K562 (cell line): ENCODE data around the gene SCAPER. TPM values are rescaled to one million over a fixed set of nuclear protein-coding genes. Genes with fewer than 3 reads are reported as not detected.

ENCODE experiments used
- ATAC-seq: fragments of 200-7000 bp; cut with Tn5 transposase; 3 replicates; pipeline ENCODE4 v1.9.1; 2020; ENCODE audit warnings: moderate library complexity
- BruUV-seq: library from RNA; stranded (reverse); fragments of 400-500 nt; replicated peaks from 2 replicates; lab custom pipeline; 2021; lab: Mats Ljungman, UMichigan
- CTCF ChIA-PET: fragments of 300-600 bp; formaldehyde crosslinking; extraction: SDS; loops from one replicate; lab custom pipeline; 2021; ENCODE audit warnings: low intra/inter-chr PET ratio; lab: Yijun Ruan, JAX
- POLR2A ChIA-PET: fragments of 300-600, 350-650 bp; sonication (Branson Sonifier 250); formaldehyde crosslinking; extraction: SDS; loops from one replicate; lab custom pipeline; 2021; ENCODE audit warnings: antibody characterized with exemption, inconsistent platforms; lab: Yijun Ruan, JAX
- DNase-seq, 4 experiments: peaks; one replicate each; pipeline versions ENCODE4 v3.0.0 to v3.0.0-alpha.2; 2011 to 2018; ENCODE audit warnings: low spot score in 3 of 4, mixed read lengths in 3 of 4; ENCODE audit errors: extremely low read depth in 1 of 4
- FAIRE-seq: peaks from 2 replicates; lab custom pipeline; 2011; peaks lifted over from hg19 to GRCh38; lab: Jason Lieb, UNC
- H2AFZ ChIP-seq: 2 replicates; pipeline ENCODE4 v1.6.0; 2011; ENCODE audit warnings: low read depth, low read length, control low read depth, inconsistent platforms
- H3K27ac ChIP-seq: fragments of 200-600 bp; 3 replicates; pipeline ENCODE4 v1.8.0; 2011; ENCODE audit warnings: low read depth, mild to moderate bottlenecking, control low read depth, inconsistent platforms, low read length, moderate library complexity, mixed read lengths; ENCODE audit errors: extremely low read depth
- H3K27me3 ChIP-seq, 2 experiments: fragments of 300-600 bp in 1 of 2; 2 replicates in 1 of 2; 3 replicates in 1 of 2; pipeline versions ENCODE4 v1.6.0 to v1.8.0; 2011; ENCODE audit warnings: inconsistent platforms in 2 of 2, low read length in 2 of 2, mild to moderate bottlenecking in 1 of 2, mixed read lengths in 1 of 2, moderate library complexity in 1 of 2; ENCODE audit not compliant: control insufficient read depth in 2 of 2, insufficient read depth in 2 of 2
- H3K36me3 ChIP-seq: fragments of 300-600 bp; 3 replicates; pipeline ENCODE4 v1.8.0; 2011; ENCODE audit warnings: mild to moderate bottlenecking, low read length, inconsistent platforms; ENCODE audit not compliant: control insufficient read depth, insufficient read depth
- H3K4me1 ChIP-seq, 2 experiments: fragments of 200-600 bp in 1 of 2; replicated peaks in 1 of 2; 2 replicates in 1 of 2; 3 replicates in 1 of 2; pipeline versions ENCODE4 v1.5.1 to v1.8.0; 2011; ENCODE audit warnings: inconsistent platforms in 2 of 2, low read length in 2 of 2, mild to moderate bottlenecking in 1 of 2, mixed read lengths in 1 of 2, moderate library complexity in 1 of 2; ENCODE audit not compliant: control insufficient read depth in 2 of 2, insufficient read depth in 2 of 2
- H3K4me2 ChIP-seq: 2 replicates; pipeline ENCODE4 v1.6.1; 2011; ENCODE audit warnings: low read length, control low read depth, inconsistent platforms, mixed read lengths; ENCODE audit not compliant: insufficient read depth
- H3K4me3 ChIP-seq: fragments of 200-600 bp; sonication (generic), shearing (Covaris generic); 2 replicates; pipeline ENCODE4 v1.5.1; 2016; ENCODE audit warnings: control low read depth, inconsistent platforms
- H3K79me2 ChIP-seq: fragments of 200-600 bp; 3 replicates; pipeline ENCODE4 v1.8.0; 2011; ENCODE audit warnings: low read length, inconsistent platforms; ENCODE audit not compliant: control insufficient read depth, insufficient read depth
- H3K9ac ChIP-seq, 2 experiments: 2 replicates each; pipeline versions ENCODE4 v1.6.0 to v1.6.1; 2011; ENCODE audit warnings: low read depth in 2 of 2, low read length in 2 of 2, control low read depth in 1 of 2, inconsistent platforms in 1 of 2, mild to moderate bottlenecking in 1 of 2, mixed read lengths in 1 of 2; ENCODE audit not compliant: insufficient read depth in 1 of 2
- H3K9me1 ChIP-seq: one replicate; pipeline ENCODE4 v1.6.0; 2011; ENCODE audit warnings: inconsistent platforms, mild to moderate bottlenecking, low read length, moderate library complexity; ENCODE audit not compliant: control insufficient read depth, insufficient read depth
- H3K9me3 ChIP-seq: replicated peaks from 2 replicates; pipeline ENCODE4 v1.5.1; 2011; ENCODE audit warnings: low read depth, low read length, inconsistent platforms; ENCODE audit not compliant: control insufficient read depth, insufficient read depth
- H4K20me1 ChIP-seq: replicated peaks from 2 replicates; pipeline ENCODE4 v1.6.1; 2011; ENCODE audit warnings: low read length, inconsistent platforms, mixed read lengths; ENCODE audit not compliant: control insufficient read depth, insufficient read depth
- ARHGAP35 ChIP-seq: fragments of 450-650 bp; IDR thresholded peaks from 2 replicates; pipeline ENCODE4 v1.6.1; 2018; ENCODE audit not compliant: partially characterized antibody
- CHD2 ChIP-seq: IDR thresholded peaks from 2 replicates; pipeline ENCODE4 v1.6.1; 2011; ENCODE audit warnings: low read depth, low read length
- GABPB2 ChIP-seq: fragments of 250-450 bp; sonication (Bioruptor Pico); conservative IDR thresholded peaks from 2 replicates; pipeline ENCODE4 v1.5.1; 2021; ENCODE audit warnings: mild to moderate bottlenecking
- POU5F1 ChIP-seq: fragments of 150-350 bp; IDR thresholded peaks from 2 replicates; pipeline ENCODE4 v1.6.1; 2014; ENCODE audit warnings: borderline replicate concordance, low read length, low read depth, mild to moderate bottlenecking; ENCODE audit not compliant: partially characterized antibody
- RFX5 ChIP-seq: IDR thresholded peaks from 2 replicates; pipeline ENCODE4 v1.6.1; 2011; ENCODE audit warnings: low read depth, mild to moderate bottlenecking, improper control_type of control experiment, low read length
- SMAD4 ChIP-seq: fragments of 250-450 bp; sonication (Bioruptor Pico); conservative IDR thresholded peaks from 2 replicates; pipeline ENCODE4 v1.8.0; 2021; ENCODE audit warnings: inconsistent platforms, mild to moderate bottlenecking, moderate library complexity
- SREBF2 ChIP-seq: sonication (generic); formaldehyde crosslinking; IDR thresholded peaks from 2 replicates; pipeline ENCODE4 v1.4.0; 2020; ENCODE audit warnings: mild to moderate bottlenecking, missing genetic modification reagents
- SRF ChIP-seq, 2 experiments: fragments of 250-450, 450-650 bp in 1 of 2; sonication (Bioruptor Pico) in 1 of 2; sonication (generic) in 1 of 2; formaldehyde crosslinking; IDR thresholded peaks; 2 replicates each; pipeline versions ENCODE4 v1.5.0 to v1.5.1; 2020 to 2022; ENCODE audit warnings: mild to moderate bottlenecking in 1 of 2, missing genetic modification reagents in 1 of 2
- ZBTB17 ChIP-seq: fragments of 450-650 bp; formaldehyde crosslinking; IDR thresholded peaks from 2 replicates; pipeline ENCODE4 v1.4.0; 2020; ENCODE audit warnings: mild to moderate bottlenecking
- ZNF274 ChIP-seq: IDR thresholded peaks from 2 replicates; pipeline ENCODE4 v1.6.1; 2011; ENCODE audit warnings: low read depth, mild to moderate bottlenecking, low read length, moderate library complexity, borderline replicate concordance
- ZNF561 ChIP-seq: fragments of 450-650 bp; formaldehyde crosslinking; conservative IDR thresholded peaks from 2 replicates; pipeline ENCODE4 v1.4.0; 2020; ENCODE audit warnings: mild to moderate bottlenecking, moderate library complexity
- ZNF717 ChIP-seq: fragments of 250-450 bp; sonication (Bioruptor Pico); IDR thresholded peaks from 2 replicates; pipeline ENCODE4 v1.5.0; 2021
- WGBS: fragments of 100-300 bp; shearing (Covaris generic); methylation state at CpG from one replicate; pipeline ENCODE4 v1.1.6; 2016; ENCODE audit warnings: low coverage, mixed read lengths; ENCODE audit not compliant: insufficient coverage; ENCODE audit errors: missing lambda C conversion rate; 5-methylcytosine and 5-hydroxymethylcytosine counted together
- in situ Hi-C: fragments of 300-500 bp; cut with MboI; formaldehyde crosslinking; loops from 4 replicates; pipeline ENCODE4 v1.15.0; 2018; ENCODE audit warnings: inconsistent platforms, mixed read lengths
- intact Hi-C: fragments of 100-400 bp; cut with micrococcal nuclease; formaldehyde crosslinking; loops from 2 replicates; pipeline ENCODE4 v1.14.2; 2022
- polyA plus RNA-seq, 8 experiments: library from polyadenylated mRNA; depleted of rRNA in 4 of 8; stranded (reverse) in 5 of 8; unstranded in 3 of 8; fragments of >200 nt; fragmentation: Nextera tagmentation in 2 of 8; fragmentation: Illumina TruSeq in 1 of 8; extraction: Ambion mirVana in 2 of 8; extraction: Trizol in 1 of 8; gene quantifications; 2 replicates each; pipeline versions ENCODE4 v1.2.1 to v1.2.3, GENCODE V29; 2011 to 2014; ENCODE audit warnings: inconsistent platforms in 1 of 8, missing spikeins in 1 of 8
- total RNA-seq, 7 experiments: library from RNA; depleted of rRNA in 6 of 7; stranded (reverse); fragments of >200 nt in 6 of 7; fragmentation: Illumina TruSeq in 2 of 7; extraction: Trizol in 2 of 7; gene quantifications; 2 replicates each; pipeline versions ENCODE4 v1.2.1 to v1.2.3, GENCODE V29; 2011 to 2021; ENCODE audit warnings: low replicate concordance in 1 of 7
- TF ChIP-seq, protein P1 (sequence below): sonication (generic); formaldehyde crosslinking; IDR thresholded peaks from 2 replicates; pipeline ENCODE4 v1.8.0; 2022; ENCODE audit warnings: missing genetic modification reagents, mild to moderate bottlenecking, moderate library complexity, borderline replicate concordance
- TF ChIP-seq, protein P2 (sequence below): IDR thresholded peaks from 2 replicates; pipeline ENCODE4 v1.6.1; 2014; ENCODE audit warnings: antibody characterized with exemption
- TF ChIP-seq, protein P3 (sequence below): fragments of 250-450 bp; sonication (Bioruptor Pico); IDR thresholded peaks from 2 replicates; pipeline ENCODE4 v1.6.1; 2021; ENCODE audit warnings: mild to moderate bottlenecking

Gene SCAPER
- total and polyA plus RNA-seq, 9 of the 15 experiments (the other 6 are each of a cell fraction or from before 2014, with no cell fraction given): 1.3 to 5.7 (median 3.2) TPM

DNA sequence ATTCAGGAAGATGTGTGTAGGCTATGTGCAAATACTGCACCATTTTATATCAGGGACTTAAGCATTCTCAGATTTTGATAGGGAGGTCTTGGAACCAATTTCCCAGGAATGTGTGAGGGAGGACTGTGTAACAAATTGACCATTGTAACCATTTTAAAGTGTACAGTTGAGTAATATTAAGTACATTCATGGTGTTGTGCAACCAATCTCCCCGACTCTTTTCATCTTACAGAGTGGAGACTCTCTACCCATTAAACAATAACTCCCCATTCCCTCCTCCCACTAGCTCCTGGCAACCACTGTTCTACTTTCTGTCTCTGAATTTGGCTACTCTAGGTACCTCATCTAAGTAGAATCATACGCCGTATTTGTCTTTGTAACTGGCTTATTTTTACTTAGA is 31.5 kb upstream of the SCAPER start:
- in situ Hi-C loops: no loop called here
- no peak for ATAC-seq
- no peak overlapping the region for H3K9ac ChIP-seq
- POLR2A ChIA-PET: interaction anchor here (0.7 kb wide), 1 partner anchor 9 kb away, joined by 3 read pairs; no protein-coding TSS in a partner anchor
- no peaks in the 10 kb centered on the region for H3K27me3 ChIP-seq
- WGBS: 95% methylated on average over 3 of the region's 3 CpGs
- H3K4me3 ChIP-seq: no peak overlapping the region
- H4K20me1 ChIP-seq: no peaks in the 10 kb centered on the region
- H3K27ac ChIP-seq: no peak overlapping the region
- BruUV-seq: no TSS peak
- no peak for TF ChIP-seq ZNF561 (CRISPR knock-in tag)
- TF ChIP-seq ZNF274: no peak
- TF ChIP-seq RFX5: no peak
- H3K9me1 ChIP-seq: no peaks in the 10 kb centered on the region
- FAIRE-seq: no peak
- H3K4me1 ChIP-seq: peaks cover 0 to 4% of the 10 kb centered on the region in 2 experiments; a peak in 2 of 5 replicates
- H3K4me2 ChIP-seq: no peak overlapping the region
- intact Hi-C loops: no loop called here
- no peak overlapping the region for H2AFZ ChIP-seq
- peaks cover 21% of the 10 kb centered on the region for H3K79me2 ChIP-seq
- no peak for DNase-seq
- CTCF ChIA-PET: interaction anchor here (0.7 kb wide), 1 partner anchor 697 kb away, joined by 6 read pairs; no protein-coding TSS in a partner anchor
- H3K9me3 ChIP-seq: no peaks in the 10 kb centered on the region
- H3K36me3 ChIP-seq: peaks cover 58% of the 10 kb centered on the region

GRCh38 chr15:76935620-76936019 is 30.5 kb upstream of the SCAPER start:
- ATAC-seq (no peak), FAIRE-seq (no peak), DNase-seq (no peak)
- no peak overlapping the region for H3K4me2 ChIP-seq
- peaks cover 21% of the 10 kb centered on the region for H3K79me2 ChIP-seq
- POLR2A ChIA-PET: interaction anchor here (1.0 kb wide), 1 partner anchor 8 kb away, joined by 3 read pairs; no protein-coding TSS in a partner anchor
- no peak overlapping the region for H3K9ac ChIP-seq
- H3K9me1 ChIP-seq: no peaks in the 10 kb centered on the region
- CTCF ChIA-PET: interaction anchor here (0.6 kb wide), 1 partner anchor 1693 kb away, joined by 3 read pairs; no protein-coding TSS in a partner anchor
- H4K20me1 ChIP-seq: no peaks in the 10 kb centered on the region
- WGBS: 100% methylated on average over 2 of the region's 2 CpGs
- no peaks in the 10 kb centered on the region for H3K9me3 ChIP-seq
- no TSS peak for BruUV-seq
- intact Hi-C loops (no loop called here), in situ Hi-C loops (no loop called here)
- no peak overlapping the region for H3K27ac ChIP-seq
- no peaks in the 10 kb centered on the region for H3K27me3 ChIP-seq
- no peak overlapping the region for H2AFZ ChIP-seq
- H3K4me1 ChIP-seq: peaks cover 5 to 8% of the 10 kb centered on the region in 2 experiments; a peak in 3 of 5 replicates
- H3K4me3 ChIP-seq: no peak overlapping the region
- H3K36me3 ChIP-seq: peaks cover 58% of the 10 kb centered on the region
- TF ChIP-seq, protein P1, sequence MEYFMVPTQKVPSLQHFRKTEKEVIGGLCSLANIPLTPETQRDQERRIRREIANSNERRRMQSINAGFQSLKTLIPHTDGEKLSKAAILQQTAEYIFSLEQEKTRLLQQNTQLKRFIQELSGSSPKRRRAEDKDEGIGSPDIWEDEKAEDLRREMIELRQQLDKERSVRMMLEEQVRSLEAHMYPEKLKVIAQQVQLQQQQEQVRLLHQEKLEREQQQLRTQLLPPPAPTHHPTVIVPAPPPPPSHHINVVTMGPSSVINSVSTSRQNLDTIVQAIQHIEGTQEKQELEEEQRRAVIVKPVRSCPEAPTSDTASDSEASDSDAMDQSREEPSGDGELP (CRISPR knock-in tag): no peak
- TF ChIP-seq GABPB2 (CRISPR knock-in tag) (no peak), SREBF2 (CRISPR knock-in tag) (no peak), SMAD4 (CRISPR knock-in tag) (no peak), ZNF717 (CRISPR knock-in tag) (no peak), ZBTB17 (CRISPR knock-in tag) (no peak), CHD2 (no peak), POU5F1 (no peak), SRF (CRISPR knock-in tag; IDR thresholded peaks at IDR 0.05) (no peak), ARHGAP35 (no peak)
- TF ChIP-seq, protein P2, sequence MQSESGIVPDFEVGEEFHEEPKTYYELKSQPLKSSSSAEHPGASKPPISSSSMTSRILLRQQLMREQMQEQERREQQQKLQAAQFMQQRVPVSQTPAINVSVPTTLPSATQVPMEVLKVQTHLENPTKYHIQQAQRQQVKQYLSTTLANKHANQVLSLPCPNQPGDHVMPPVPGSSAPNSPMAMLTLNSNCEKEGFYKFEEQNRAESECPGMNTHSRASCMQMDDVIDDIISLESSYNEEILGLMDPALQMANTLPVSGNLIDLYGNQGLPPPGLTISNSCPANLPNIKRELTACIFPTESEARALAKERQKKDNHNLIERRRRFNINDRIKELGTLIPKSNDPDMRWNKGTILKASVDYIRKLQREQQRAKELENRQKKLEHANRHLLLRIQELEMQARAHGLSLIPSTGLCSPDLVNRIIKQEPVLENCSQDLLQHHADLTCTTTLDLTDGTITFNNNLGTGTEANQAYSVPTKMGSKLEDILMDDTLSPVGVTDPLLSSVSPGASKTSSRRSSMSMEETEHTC: no peak
- TF ChIP-seq, protein P3, sequence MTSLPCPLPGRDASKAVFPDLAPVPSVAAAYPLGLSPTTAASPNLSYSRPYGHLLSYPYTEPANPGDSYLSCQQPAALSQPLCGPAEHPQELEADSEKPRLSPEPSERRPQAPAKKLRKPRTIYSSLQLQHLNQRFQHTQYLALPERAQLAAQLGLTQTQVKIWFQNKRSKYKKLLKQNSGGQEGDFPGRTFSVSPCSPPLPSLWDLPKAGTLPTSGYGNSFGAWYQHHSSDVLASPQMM (CRISPR knock-in tag): no peak
